ENCODE measurements around the gene ANKRD29.

ANKRD29 gene, protein sequence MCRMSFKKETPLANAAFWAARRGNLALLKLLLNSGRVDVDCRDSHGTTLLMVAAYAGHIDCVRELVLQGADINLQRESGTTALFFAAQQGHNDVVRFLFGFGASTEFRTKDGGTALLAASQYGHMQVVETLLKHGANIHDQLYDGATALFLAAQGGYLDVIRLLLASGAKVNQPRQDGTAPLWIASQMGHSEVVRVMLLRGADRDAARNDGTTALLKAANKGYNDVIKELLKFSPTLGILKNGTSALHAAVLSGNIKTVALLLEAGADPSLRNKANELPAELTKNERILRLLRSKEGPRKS

DNA sequence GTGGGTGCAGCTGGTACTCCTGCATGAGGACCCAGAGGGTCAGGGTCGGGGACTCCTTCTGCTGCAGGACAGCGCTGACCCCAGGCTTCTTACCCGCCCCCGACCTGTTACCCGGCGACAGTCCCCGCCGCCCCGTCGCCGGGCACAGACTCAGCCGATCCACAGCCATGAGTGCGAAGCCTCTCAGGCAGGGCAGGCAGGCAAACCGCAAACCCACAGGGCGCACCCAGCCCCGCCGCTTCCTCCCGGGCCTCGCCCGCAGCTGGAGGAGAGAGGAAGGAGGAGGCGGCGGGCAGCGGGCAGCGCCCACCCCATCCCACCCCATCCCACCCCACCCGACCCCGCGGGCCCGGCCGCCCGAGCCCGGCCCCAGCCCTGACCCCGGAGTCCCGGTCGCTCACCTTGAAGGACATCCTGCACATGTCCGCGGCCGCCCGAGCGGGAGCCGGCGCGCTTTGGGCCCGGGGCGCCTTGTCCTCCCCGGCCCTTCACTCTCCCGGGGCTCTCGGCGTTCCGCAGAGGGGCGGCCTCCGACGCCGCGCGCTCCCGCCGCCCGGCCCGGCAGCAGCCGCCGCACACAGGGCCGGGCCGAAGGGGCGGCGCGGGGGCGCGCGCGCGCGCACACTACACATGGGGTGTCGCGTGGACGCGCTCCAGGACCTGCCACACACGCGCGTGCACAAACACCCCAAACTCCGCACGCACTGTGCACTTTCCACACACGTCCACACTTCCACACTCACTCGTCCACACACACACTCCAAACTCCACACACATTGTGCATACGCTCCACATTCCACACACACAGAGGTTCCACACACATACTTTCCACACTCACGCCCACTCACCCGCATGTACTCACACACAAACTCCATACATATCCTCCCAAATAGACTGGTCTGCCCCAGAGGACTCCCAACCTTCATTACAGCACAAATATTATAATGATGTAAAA, at the start of gene ANKRD29:
Gene ANKRD29, minus strand, starts transcription at position 603 of the 955 bp plus-strand sequence. Its CDS starts 181 bp downstream, at position 422.
- peak; percentile 58 for DNase-seq

- DNase-seq = no peak
Observed at GRCh38 chr18:23712445-23712844, 49.7 kb upstream of the ANKRD29 start.

DNA sequence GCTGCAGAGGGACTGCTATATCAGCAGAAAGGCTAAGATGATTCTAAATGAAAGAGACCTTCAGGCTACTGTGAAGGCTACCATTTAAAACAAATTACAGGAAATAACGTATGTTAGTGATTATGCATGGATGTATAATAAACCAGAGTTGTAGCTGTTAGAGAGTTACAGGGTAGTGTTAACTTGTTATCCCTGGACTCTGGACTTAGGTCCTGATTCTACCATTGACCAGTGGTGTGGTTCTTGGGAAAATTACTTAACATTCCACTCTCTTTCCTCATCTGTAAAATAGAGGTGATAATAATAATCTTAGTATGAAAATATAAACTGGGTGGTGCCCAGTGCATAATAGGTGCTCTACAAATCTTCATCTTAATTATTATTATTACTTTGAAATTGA, 48.7 kb upstream of the ANKRD29 start:
- DNase-seq = no peak

DNA sequence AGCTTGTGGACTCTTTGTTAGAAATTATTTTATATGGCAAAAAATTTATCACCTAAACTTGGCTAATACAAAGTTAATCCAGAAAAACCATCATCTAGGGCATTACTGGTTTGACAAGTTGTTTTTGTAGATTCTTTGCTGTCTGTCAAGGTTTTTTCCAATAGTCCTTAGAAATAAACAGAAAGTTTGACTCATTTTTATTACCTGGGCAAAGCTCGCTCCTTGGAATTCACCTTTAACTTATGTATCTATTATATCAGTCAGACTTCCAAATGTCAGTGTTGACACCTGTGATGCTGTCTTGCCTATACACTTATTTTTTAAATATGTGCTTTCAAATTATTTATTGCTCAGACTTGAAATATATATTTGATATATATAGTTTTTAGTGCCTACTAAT, 48.2 kb upstream of the ANKRD29 start:
- DNase-seq = no peak

- no peak for DNase-seq
Observed at GRCh38 chr18:23710068-23710527, 47.4 kb upstream of the ANKRD29 start.

DNA sequence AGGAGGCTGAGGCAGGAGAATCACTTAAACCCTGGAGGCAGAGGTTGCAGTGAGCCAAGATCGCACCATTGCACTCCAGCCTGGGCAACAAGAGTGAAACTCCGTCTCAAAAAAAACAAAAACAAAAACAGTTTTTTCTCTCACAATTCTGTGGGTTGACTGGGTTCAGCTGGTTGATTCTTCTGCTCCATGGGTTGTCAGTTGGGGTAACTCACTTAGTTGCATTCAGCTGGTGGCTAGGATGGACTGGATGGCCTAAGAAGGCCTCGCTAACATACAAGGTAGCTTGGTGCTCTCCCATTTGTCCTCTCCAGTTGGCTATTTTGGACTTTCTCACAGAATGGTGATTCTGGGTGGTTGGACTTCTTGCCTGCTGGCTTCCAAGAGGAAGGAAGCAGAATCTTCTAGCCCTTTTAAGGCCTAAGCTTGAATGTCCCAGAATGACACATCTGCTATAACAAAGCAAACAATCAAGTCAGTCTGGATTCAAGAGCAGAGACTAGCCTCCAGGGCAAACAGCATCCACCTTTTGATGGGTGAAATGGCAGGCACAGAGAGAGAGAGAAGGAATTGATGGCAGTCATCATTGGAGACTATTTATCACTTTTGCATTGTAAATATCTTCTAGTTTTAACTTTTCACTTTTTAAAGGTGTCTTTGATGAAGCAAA, 44.4 kb upstream of the ANKRD29 start:
- DNase-seq = no peak

GRCh38 chr18:23704806-23705205, 42.1 kb upstream of the ANKRD29 start:
- no peak for DNase-seq

- no peak for DNase-seq
Observed at GRCh38 chr18:23703987-23704384, 41.3 kb upstream of the ANKRD29 start.

- DNase-seq = no peak
Observed at GRCh38 chr18:23703057-23703986, 40.6 kb upstream of the ANKRD29 start.

GRCh38 chr18:23702606-23703005, 39.9 kb upstream of the ANKRD29 start:
- DNase-seq = no peak

GRCh38 chr18:23701544-23702064, 38.9 kb upstream of the ANKRD29 start:
- DNase-seq = no peak

DNA sequence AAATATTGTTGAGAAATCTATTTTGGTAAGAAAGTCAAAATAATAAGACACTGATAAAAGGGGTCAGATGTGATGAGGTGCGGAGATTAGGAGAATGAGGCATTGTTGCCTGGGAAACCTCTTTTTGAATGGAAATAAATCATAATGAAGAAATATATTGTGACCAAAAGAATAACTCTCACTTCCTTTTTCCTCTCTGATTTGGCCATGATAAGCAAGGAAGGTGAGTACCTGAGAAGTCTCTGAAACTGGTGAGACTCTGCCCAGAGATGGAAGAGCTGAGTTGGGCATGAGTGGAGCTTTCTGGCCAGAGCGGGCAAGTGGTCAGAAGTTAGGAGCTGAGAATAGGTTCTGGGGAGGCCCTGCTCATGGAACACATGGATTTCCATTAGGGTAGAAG, 38.3 kb upstream of the ANKRD29 start:
- DNase-seq = no peak

DNA sequence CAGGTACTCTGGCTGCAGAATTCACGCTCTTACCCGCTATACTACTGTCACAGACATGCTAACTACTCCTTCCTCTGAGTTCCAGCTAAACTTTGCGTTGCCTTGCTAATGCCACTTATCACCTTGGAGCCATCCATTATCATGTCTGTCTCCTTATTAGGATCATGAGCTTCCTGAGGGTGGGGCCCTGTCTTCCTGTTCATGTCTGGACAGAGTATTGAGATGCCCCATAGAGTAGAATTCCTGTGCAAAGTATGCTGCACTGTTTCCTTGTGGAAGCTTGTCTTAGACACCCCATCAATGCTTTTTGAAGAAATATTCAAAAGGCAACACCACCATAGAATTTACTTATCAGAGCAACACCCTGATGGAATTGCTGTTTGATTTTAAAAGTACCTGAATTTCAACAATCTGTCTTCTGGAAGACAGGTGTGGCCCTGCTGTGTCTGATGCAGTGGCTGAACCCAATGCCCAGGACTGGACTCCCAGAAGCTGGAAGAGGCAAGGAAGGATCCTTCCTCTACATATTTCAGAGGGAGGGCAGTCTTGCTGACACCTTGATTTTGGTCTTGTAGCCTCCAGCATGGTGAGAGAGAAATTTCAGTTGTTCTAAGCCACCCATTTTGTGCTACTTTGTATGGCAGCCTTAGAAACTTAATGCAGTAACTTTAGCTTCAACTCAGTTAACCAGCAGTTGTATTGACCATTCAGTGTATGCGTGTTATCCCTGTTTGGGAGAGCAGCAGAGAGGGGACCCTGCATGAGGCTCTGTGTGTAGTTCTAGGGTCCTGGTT, 32.1 kb upstream of the ANKRD29 start:
- DNase-seq = no peak

DNA sequence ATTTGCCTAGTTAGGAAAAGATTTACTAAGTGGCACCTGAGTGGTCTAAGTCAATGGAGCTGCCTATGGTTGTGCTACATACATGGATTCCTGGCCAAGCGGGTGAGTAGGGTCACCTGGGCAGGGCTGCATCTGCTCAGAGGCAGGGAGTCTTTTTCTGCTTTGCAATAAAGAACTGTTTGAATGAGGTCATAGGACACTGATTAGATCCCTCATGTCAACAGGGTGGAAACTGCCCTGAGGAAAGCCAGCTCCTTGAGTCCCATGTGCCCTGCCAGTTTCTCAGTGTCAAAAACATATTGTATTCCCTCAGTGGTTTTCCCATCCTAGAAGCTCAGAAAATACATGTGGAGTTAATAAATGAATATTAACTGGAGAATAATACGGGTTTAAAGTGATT, 31.1 kb upstream of the ANKRD29 start:
- DNase-seq = no peak

DNA sequence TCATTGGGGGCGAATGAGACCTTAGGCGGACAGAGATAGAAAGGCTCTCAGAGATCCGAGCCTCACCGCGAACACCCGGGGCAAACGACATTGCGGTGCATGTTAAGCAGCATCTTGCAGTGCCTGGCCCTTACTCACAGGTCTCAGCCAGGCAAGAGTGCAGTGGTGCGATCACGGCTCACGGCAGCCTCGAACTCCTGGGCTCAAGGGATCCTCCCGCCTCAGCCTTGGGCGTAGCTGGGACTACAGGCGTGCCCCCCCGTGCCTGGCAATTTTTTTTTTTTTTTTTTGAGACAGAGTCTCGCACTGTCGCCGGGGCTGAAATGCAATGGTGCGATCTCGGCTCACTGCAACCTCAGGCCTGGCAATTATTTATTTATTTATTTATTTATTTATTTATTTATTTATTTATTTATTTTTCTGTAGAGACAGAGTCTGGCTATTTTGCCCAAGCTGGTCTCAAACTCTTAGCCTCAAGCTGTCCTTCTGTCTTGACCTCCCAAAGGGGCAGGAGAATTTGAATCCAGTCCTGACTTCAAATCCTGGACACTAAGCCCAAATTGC, 27.9 kb upstream of the ANKRD29 start:
- no peak for DNase-seq

DNA sequence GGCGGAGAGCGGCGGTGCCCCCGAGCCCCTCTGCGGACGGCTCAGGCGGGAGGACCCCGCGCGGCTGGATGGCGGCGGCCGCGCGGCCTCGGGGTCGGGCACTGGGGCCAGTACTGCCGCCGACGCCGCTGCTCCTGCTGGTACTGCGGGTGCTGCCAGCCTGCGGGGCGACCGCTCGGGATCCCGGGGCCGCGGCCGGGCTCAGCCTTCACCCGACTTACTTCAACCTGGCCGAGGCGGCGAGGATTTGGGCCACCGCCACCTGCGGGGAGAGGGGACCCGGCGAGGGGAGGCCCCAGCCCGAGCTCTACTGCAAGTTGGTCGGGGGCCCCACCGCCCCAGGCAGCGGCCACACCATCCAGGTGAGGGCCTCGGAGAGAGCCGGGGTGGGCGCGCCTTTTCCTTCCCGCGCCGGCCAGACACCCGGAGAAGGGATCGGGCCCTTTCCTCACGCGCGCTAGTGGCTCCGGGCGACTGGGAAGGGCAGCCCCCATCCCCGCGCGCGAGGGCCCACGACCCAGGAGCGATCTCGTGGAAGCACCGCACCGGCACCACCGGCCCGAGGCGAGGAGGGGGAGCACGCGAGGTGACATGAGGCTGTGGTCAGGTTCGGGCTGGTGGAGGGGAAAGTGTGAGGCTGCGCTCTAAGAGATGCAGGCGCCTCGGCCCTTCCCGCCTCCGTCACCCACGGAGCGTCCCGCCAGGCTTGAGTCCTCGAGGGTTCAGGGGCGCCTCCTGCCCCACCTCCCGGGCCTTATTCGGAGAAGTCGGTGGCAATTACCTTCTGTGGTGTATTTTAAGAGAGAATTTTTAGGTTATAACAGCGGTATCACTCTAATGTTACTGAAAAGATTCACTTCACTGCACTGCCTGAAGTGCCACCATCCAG, 27.1 kb upstream of the ANKRD29 start:
- no peak for DNase-seq

DNA sequence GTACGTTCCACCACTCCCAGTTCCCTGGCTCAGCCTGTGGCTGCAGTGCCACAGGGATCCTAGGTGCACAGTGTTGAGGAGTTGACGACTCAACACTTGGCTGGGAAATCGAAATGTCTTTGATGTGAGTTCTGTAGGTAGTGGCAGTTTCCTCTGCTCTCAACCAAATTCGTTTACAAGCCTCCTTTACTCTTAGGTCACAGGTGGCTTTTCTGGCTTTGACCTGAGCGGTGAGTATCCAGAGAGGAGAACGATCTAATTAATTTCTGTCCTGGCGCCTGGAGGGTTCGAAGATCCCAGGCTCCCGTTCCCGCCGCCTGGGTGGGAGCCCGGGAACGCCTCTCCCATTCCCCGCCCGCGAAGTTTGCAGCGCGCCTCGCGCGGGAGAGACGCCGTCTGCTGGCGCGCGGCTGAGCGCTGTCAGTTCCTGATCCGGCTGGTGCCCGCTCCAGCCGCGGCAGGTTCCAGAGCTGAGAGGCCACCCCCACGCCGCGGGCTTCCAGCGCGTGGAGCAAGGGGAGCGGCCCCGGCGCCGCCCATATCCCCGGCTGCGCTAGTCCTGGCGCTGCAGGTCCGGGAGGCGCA, 26.4 kb upstream of the ANKRD29 start, which contains the start of gene LAMA3:
Gene LAMA3, plus strand, starts transcription at position 423 of the 585 bp plus-strand sequence. CDS start 231 bp downstream, outside the sequence.
- no peak for DNase-seq

GRCh38 chr18:23688528-23688927, 25.8 kb upstream of the ANKRD29 start:
- DNase-seq = no peak
